Thyroid gland (tissue), 4 donors: ENCODE results near the gene ONECUT2. TPM values are rescaled to one million over a fixed set of nuclear protein-coding genes. Genes with fewer than 3 reads are reported as not detected.
A peak's percentile ranks its signal among the peaks of the same experiment; 100 is the strongest.

Experiments
- DNase-seq, 2 donors: peaks; one replicate each; pipeline ENCODE4 v3.0.0-alpha.2; 2019
- H3K27ac ChIP-seq, 3 donors: fragments of 200-600 bp; sonication (generic); 1 replicate in 2 of 3; 2 replicates in 1 of 3; pipeline ENCODE4 v1.5.1; 2016 to 2019; ENCODE audit warnings: mild to moderate bottlenecking in 1 of 3, moderate library complexity in 1 of 3
- H3K27me3 ChIP-seq: fragments of 200-600 bp; sonication (generic); one replicate; pipeline ENCODE4 v1.5.1; 2019
- H3K36me3 ChIP-seq, 2 donors: fragments of 200-600 bp; sonication (generic); one replicate each; pipeline ENCODE4 v1.5.1; 2016 to 2019
- H3K4me1 ChIP-seq, 2 donors: fragments of 200-600 bp; sonication (generic); one replicate each; pipeline ENCODE4 v1.5.1; 2017 to 2019
- H3K4me3 ChIP-seq, 3 donors: fragments of 200-600 bp; sonication (generic); replicated peaks in 1 of 3; 1 replicate in 2 of 3; 2 replicates in 1 of 3; pipeline ENCODE4 v1.5.1; 2016; ENCODE audit warnings: mild to moderate bottlenecking in 1 of 3
- H3K9me3 ChIP-seq: fragments of 200-600 bp; sonication (generic); one replicate; pipeline ENCODE4 v1.5.1; 2017
- POLR2A ChIP-seq, 2 donors: fragments of 450-650 bp; IDR thresholded peaks; one replicate each; pipeline ENCODE4 v1.6.1; 2017; ENCODE audit warnings: antibody characterized with exemption in 2 of 2, mild to moderate bottlenecking in 2 of 2, moderate library complexity in 1 of 2
- WGBS, 2 donors: methylation state at CpG; one replicate each; pipeline ENCODE4 v1.1.5; 2017; 5-methylcytosine and 5-hydroxymethylcytosine counted together
- intact Hi-C: fragments of 100-400 bp; cut with DNase I; formaldehyde crosslinking; loops from one replicate; pipeline ENCODE4 v1.15.1; 2023
- total RNA-seq, 4 donors: library from RNA; depleted of rRNA; stranded (reverse); fragments of >200 nt; gene quantifications; one replicate each; pipeline ENCODE4 v1.2.3, GENCODE V29; 2016
- TF ChIP-seq, protein P1 (sequence below), 6 experiments: fragments of 200-600 bp in 3 of 6; fragments of 450-650 bp in 3 of 6; sonication (generic) in 3 of 6; IDR thresholded peaks; one replicate each; pipeline ENCODE4 v1.5.1; 2016 to 2019; ENCODE audit warnings: antibody characterized with exemption in 6 of 6, mild to moderate bottlenecking in 2 of 6, inconsistent platforms in 1 of 6, moderate library complexity in 1 of 6

Gene ONECUT2
- total RNA-seq, 4 donors from 2014 or later = under 0.01 to 0.38 (median 0.13) TPM

DNA sequence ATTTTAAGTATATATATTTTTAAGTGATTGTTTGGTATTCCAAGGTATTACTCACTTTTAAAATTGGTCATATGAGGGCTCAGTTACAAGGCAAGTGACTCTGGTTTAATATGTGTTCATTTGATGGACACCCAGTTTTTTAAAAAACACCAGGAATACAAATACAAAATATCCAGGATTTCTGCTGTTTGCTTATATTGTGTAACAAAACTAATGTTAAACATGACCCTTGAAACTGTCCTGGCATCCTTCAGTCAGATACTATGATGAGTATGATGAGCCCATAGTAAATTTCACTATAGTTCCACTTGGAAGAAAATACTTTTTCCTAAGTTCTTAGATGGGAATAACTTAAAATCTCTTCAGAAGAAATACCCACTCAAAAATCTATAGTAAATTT, 11.4 kb upstream of the ONECUT2 start:
- intact Hi-C loops = no loop called here
- H3K27me3 ChIP-seq = peaks cover 19% of the 10 kb centered on the region
- no peak for DNase-seq
- peaks cover 5 to 14% of the 10 kb centered on the region in 2 donors for H3K4me1 ChIP-seq
- no peak overlapping the region for H3K27ac ChIP-seq
- no peaks in the 10 kb centered on the region for H3K9me3 ChIP-seq
- H3K4me3 ChIP-seq = no peak overlapping the region
- TF ChIP-seq, protein P1, sequence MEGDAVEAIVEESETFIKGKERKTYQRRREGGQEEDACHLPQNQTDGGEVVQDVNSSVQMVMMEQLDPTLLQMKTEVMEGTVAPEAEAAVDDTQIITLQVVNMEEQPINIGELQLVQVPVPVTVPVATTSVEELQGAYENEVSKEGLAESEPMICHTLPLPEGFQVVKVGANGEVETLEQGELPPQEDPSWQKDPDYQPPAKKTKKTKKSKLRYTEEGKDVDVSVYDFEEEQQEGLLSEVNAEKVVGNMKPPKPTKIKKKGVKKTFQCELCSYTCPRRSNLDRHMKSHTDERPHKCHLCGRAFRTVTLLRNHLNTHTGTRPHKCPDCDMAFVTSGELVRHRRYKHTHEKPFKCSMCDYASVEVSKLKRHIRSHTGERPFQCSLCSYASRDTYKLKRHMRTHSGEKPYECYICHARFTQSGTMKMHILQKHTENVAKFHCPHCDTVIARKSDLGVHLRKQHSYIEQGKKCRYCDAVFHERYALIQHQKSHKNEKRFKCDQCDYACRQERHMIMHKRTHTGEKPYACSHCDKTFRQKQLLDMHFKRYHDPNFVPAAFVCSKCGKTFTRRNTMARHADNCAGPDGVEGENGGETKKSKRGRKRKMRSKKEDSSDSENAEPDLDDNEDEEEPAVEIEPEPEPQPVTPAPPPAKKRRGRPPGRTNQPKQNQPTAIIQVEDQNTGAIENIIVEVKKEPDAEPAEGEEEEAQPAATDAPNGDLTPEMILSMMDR (IDR thresholded peaks at IDR 0.05) = no peak
- no peak for TF ChIP-seq POLR2A (IDR thresholded peaks at IDR 0.05)
- no peaks in the 10 kb centered on the region for H3K36me3 ChIP-seq

DNA sequence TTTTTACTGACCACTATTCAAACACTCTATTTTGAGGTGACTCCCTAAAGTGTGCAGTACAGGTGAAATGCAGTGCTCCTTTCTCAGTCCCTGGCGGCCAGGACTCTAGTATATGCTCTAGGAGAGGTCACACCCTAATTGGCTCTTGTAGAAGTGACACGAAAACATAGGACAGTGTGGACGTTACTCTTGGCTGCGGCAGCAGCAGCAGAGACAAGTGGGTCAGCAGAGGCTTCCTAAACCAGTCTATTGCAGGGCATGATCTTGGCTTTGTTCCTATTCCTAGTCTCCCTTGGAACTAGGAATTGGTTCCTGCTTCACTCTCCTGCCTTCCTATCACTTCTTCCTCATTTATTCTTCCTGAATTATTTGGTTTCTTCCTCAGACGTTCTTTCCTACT, 10.1 kb upstream of the ONECUT2 start:
- Histone ChIP-seq H3K27me3 (peaks cover 30% of the 10 kb centered on the region), H3K4me1 (peaks cover 5 to 22% of the 10 kb centered on the region in 2 donors)
- 73 to 75% methylated on average over 5 of the region's 5 CpGs for WGBS, 2 donors

DNA sequence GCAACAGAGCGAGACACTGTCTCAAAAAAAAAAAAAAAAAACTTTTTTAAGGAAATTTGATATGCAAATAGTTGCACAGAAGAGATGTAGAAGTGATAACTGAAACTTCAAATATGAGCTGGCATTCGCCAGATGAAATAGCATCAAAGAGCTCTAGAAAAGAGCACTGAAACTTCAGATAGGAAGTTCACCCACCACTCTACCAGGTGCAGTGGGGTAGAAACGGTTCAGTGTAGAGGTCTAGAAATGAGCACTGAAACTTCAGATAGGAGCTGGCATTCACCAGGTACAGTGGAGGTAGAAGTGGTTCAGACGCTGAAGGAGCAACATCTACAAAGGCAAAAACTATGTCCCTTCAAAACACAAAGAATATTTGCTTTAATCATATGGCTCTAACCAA, 9.0 kb upstream of the ONECUT2 start:
- WGBS, 2 donors = 68 to 74% methylated on average over 4 of the region's 4 CpGs
- TF ChIP-seq POLR2A (IDR thresholded peaks at IDR 0.05) = no peak
- TF ChIP-seq, protein P1 (IDR thresholded peaks at IDR 0.05) = no peak
- no peaks in the 10 kb centered on the region for H3K9me3 ChIP-seq
- H3K4me1 ChIP-seq = peaks cover 5 to 24% of the 10 kb centered on the region in 2 donors
- no peaks in the 10 kb centered on the region for H3K36me3 ChIP-seq
- peaks cover 39% of the 10 kb centered on the region for H3K27me3 ChIP-seq
- no peak for DNase-seq
- intact Hi-C loops = no loop called here
- no peak overlapping the region for H3K4me3 ChIP-seq
- no peak overlapping the region for H3K27ac ChIP-seq

More for the DNA sequence above, 10.1 kb upstream of the ONECUT2 start:
- Histone ChIP-seq H3K36me3 (no peaks in the 10 kb centered on the region), H3K9me3 (no peaks in the 10 kb centered on the region), H3K4me3 (no peak overlapping the region), H3K27ac (no peak overlapping the region)
- intact Hi-C loops = no loop called here
- no peak for DNase-seq
- no peak for TF ChIP-seq POLR2A (IDR thresholded peaks at IDR 0.05)
- TF ChIP-seq, protein P1 (IDR thresholded peaks at IDR 0.05) = no peak

DNA sequence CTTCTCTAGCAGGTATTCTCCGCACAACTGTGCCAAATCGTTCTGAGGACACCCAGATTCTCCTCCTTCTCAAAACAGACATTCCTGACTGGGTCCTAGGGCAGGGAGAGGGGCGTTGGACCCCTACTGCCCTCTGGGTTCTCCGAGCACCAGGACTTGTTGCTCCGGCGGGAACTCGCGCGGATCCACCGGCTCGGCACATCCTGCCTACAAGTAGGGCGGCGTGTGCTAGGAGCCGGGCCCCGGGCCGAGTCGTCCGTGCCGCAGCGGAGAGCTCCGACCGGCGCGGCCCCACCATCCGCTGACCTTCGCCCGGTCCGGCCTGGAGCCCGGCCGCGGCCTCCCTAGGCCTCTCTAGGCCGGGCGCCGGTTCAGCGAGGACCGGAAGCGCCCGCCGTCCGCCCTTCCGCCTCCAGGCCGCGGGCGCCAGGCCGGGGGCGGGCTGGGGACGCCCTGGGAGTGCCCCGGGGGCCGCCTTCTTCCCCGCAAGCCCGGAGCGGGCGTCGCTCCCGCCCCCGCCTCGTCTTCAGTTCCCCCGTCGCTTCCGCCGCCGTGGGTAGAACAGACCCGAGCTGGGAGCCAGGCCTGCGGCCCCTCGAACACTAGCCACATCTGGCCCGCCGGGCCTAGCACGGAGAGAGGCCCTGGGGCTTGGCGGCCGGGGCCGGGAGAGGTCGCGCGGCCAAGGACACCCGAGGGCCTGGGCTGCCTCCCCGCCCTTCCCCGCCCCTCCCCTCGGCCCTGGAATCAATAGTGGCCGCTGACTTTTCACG, 7.6 kb upstream of the ONECUT2 start:
- Histone ChIP-seq H3K36me3 (no peaks in the 10 kb centered on the region), H3K27ac (no peak overlapping the region), H3K9me3 (no peaks in the 10 kb centered on the region), H3K27me3 (peaks cover 49% of the 10 kb centered on the region), H3K4me1 (peaks cover 5 to 24% of the 10 kb centered on the region in 2 donors), H3K4me3 (peak overlapping the region in 1 of 3 donors; percentile 23)
- DNase-seq = no peak
- 13 to 31% methylated on average over 5 to 6 of the region's 80 CpGs for WGBS, 2 donors
- no peak for TF ChIP-seq POLR2A (IDR thresholded peaks at IDR 0.05)
- TF ChIP-seq, protein P1 (IDR thresholded peaks at IDR 0.05) = no peak
- intact Hi-C loops = no loop called here
